OCI-LY1 (cell line): ENCODE data around the gene FCRL2.

Experiments
- H2AFZ ChIP-seq: fragments of 200-600 bp; sonication (generic), shearing (Covaris generic); 2 replicates; pipeline ENCODE4 v1.6.0; 2014; ENCODE audit warnings: antibody characterized with exemption, mild to moderate bottlenecking, low read length
- H3F3A ChIP-seq: fragments of 200-600 bp; sonication (generic), shearing (Covaris generic); 2 replicates; pipeline ENCODE4 v1.6.0; 2014; ENCODE audit warnings: mild to moderate bottlenecking, antibody characterized with exemption, low read length, moderate library complexity; ENCODE audit not compliant: insufficient read depth
- H3K27ac ChIP-seq: fragments of 200-600 bp; sonication (generic); 2 replicates; pipeline ENCODE4 v1.5.1; 2014; ENCODE audit warnings: low read length, mixed run types, mild to moderate bottlenecking, low read depth; ENCODE audit not compliant: poor library complexity, severe bottlenecking
- H3K27me3 ChIP-seq: fragments of 200-600 bp; sonication (generic); 2 replicates; pipeline ENCODE4 v1.6.0; 2014; ENCODE audit warnings: antibody characterized with exemption, mild to moderate bottlenecking, low read length, moderate library complexity; ENCODE audit not compliant: insufficient read depth
- H3K36me3 ChIP-seq: fragments of 200-600 bp; sonication (generic); 2 replicates; pipeline ENCODE4 v1.6.1; 2014; ENCODE audit warnings: mild to moderate bottlenecking, antibody characterized with exemption, low read length, moderate library complexity, mixed read lengths; ENCODE audit not compliant: insufficient read depth
- H3K4me1 ChIP-seq: fragments of 200-600 bp; sonication (generic); 2 replicates; pipeline ENCODE4 v1.5.1; 2014; ENCODE audit warnings: mild to moderate bottlenecking, low read length, moderate library complexity; ENCODE audit not compliant: insufficient read depth, severe bottlenecking
- H3K4me2 ChIP-seq: fragments of 200-600 bp; sonication (generic), shearing (Covaris generic); 2 replicates; pipeline ENCODE4 v1.6.1; 2014; ENCODE audit warnings: low read length
- H3K4me3 ChIP-seq: fragments of 200-600 bp; sonication (generic); 2 replicates; pipeline ENCODE4 v1.5.1; 2014; ENCODE audit warnings: low read length, low read depth, mild to moderate bottlenecking, mixed read lengths; ENCODE audit not compliant: poor library complexity, severe bottlenecking
- H3K79me2 ChIP-seq: fragments of 200-600 bp; shearing (Covaris generic); 2 replicates; pipeline ENCODE4 v1.6.1; 2016; ENCODE audit warnings: mixed run types, low read length, mixed read lengths; ENCODE audit not compliant: insufficient read depth
- H3K9ac ChIP-seq: fragments of 200-600 bp; sonication (generic), shearing (Covaris generic); 2 replicates; pipeline ENCODE4 v1.6.1; 2014; ENCODE audit warnings: mild to moderate bottlenecking, low read length, mixed read lengths
- H3K9me2 ChIP-seq: fragments of 200-600 bp; sonication (generic), shearing (Covaris generic); 2 replicates; pipeline ENCODE4 v1.6.1; 2014; ENCODE audit warnings: low read depth, mild to moderate bottlenecking, low read length, mixed read lengths
- H3K9me3 ChIP-seq: fragments of 200-600 bp; shearing (Covaris generic); 2 replicates; pipeline ENCODE4 v1.6.1; 2014; ENCODE audit warnings: low read length, mixed read lengths
- H4K20me1 ChIP-seq: fragments of 200-600 bp; sonication (generic), shearing (Covaris generic); 2 replicates; pipeline ENCODE4 v1.6.0; 2016; ENCODE audit warnings: mild to moderate bottlenecking, low read length; ENCODE audit not compliant: insufficient read depth
- CTCF ChIP-seq: fragments of 200-600 bp; sonication (generic), shearing (Covaris generic); IDR thresholded peaks from 2 replicates; pipeline ENCODE4 v1.5.1; 2017; ENCODE audit warnings: mild to moderate bottlenecking, antibody characterized with exemption, low read length, moderate library complexity, mixed read lengths
- EZH2 ChIP-seq: fragments of 200-600 bp; sonication (generic), shearing (Covaris generic); IDR thresholded peaks from 2 replicates; pipeline ENCODE4 v1.8.0; 2017; ENCODE audit warnings: borderline replicate concordance, mixed run types, mild to moderate bottlenecking, antibody characterized with exemption, low read length, moderate library complexity, mixed read lengths

Gene FCRL2

GRCh38 chr1:157819215-157819614 lies 42.3 kb upstream of the FCRL2 start:
- H3K9me2 ChIP-seq: no peaks in the 10 kb centered on the region
- peaks cover 5% of the 10 kb centered on the region; the same call in 1 of the 2 replicates for H3K36me3 ChIP-seq
- H2AFZ ChIP-seq: no peak overlapping the region
- peak overlapping the region; percentile 65 for H3K4me3 ChIP-seq
- no peaks in the 10 kb centered on the region for H3K27me3 ChIP-seq
- no peaks in the 10 kb centered on the region for H4K20me1 ChIP-seq
- H3K9me3 ChIP-seq: 0 out of 2 replicates have a peak, but pooled peaks cover 3% of the 10 kb centered on the region
- no peaks in the 10 kb centered on the region for H3F3A ChIP-seq
- H3K9ac ChIP-seq: peak overlapping the region; percentile 73
- H3K27ac ChIP-seq: peak overlapping the region; percentile 86
- peaks cover 38% of the 10 kb centered on the region for H3K79me2 ChIP-seq
- TF ChIP-seq EZH2: no peak
- no peak for TF ChIP-seq CTCF
- H3K4me1 ChIP-seq: peaks cover 50% of the 10 kb centered on the region
- H3K4me2 ChIP-seq: peak overlapping the region; percentile 90

DNA sequence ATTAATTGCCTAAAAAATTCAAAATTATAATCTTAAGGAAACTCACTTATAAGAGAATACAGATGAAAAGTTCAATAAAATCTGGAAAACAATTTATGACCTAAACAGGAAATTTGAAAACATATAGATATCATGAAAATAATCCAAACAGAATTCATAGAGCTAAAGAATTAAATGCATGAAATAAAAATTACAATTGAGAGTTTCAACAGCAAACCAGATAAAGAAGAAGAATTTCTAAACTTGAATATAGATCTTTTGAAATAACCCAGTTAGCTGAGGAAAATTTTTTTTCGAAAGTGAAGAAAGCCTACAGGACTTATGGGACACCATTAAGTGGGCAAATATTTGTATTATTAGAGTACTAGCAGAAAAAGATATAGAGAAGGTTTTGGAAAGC lies 36.3 kb upstream of the FCRL2 start:
- H3K36me3 ChIP-seq: peaks cover 28% of the 10 kb centered on the region
- no peaks in the 10 kb centered on the region for H3K9me2 ChIP-seq

GRCh38 chr1:157806431-157807149 lies 29.7 kb upstream of the FCRL2 start:
- H3K9me3 ChIP-seq: no peaks in the 10 kb centered on the region
- H3K27me3 ChIP-seq: no peaks in the 10 kb centered on the region
- no peak overlapping the region for H2AFZ ChIP-seq
- no peak for TF ChIP-seq CTCF
- TF ChIP-seq EZH2: no peak
- H3K4me3 ChIP-seq: peak overlapping the region; percentile 47
- H3K9ac ChIP-seq: peak overlapping the region; percentile 61
- H3K4me1 ChIP-seq: peaks cover 70% of the 10 kb centered on the region
- H3K9me2 ChIP-seq: no peaks in the 10 kb centered on the region
- H3K4me2 ChIP-seq: peak overlapping the region; percentile 78
- H3K27ac ChIP-seq: peak overlapping the region; percentile 98
- H3F3A ChIP-seq: 0 out of 2 replicates have a peak, but pooled peaks cover 5% of the 10 kb centered on the region
- no peaks in the 10 kb centered on the region; the same call in 1 of the 2 replicates for H3K79me2 ChIP-seq
- H4K20me1 ChIP-seq: no peaks in the 10 kb centered on the region
- H3K36me3 ChIP-seq: peaks cover 25% of the 10 kb centered on the region

More for the DNA sequence above, 36.3 kb upstream of the FCRL2 start:
- Histone ChIP-seq H3K4me1 (peaks cover 47% of the 10 kb centered on the region), H3K79me2 (peaks cover 49% of the 10 kb centered on the region), H3K27me3 (no peaks in the 10 kb centered on the region), H3F3A (no peaks in the 10 kb centered on the region), H3K4me2 (no peak overlapping the region), H2AFZ (no peak overlapping the region), H3K27ac (no peak overlapping the region), H3K9ac (no peak overlapping the region), H3K9me3 (peaks cover 18% of the 10 kb centered on the region), H3K4me3 (no peak overlapping the region), H4K20me1 (no peaks in the 10 kb centered on the region)
- no peak for TF ChIP-seq EZH2
- no peak for TF ChIP-seq CTCF
